GM18909 (cell line): ENCODE measurements around the gene UQCC3.
A peak's percentile ranks its signal among the peaks of the same experiment; 100 is the strongest.
"Not testable (repeated sequence)": the region's sequence is repeated elsewhere in the genome, so short reads cannot be mapped to it uniquely, and the experiment has no call there.

Experiments
- ATAC-seq: cut with Tn5 transposase; IDR thresholded peaks from one replicate; pipeline ENCODE4 v1.9.1; 2021; ENCODE audit warnings: mild to moderate bottlenecking; ENCODE audit not compliant: unreplicated experiment, poor library complexity

UQCC3 gene

GRCh38 chr11:62671608-62672389, at the start of gene UQCC3, which contains the start of gene LBHD1:
Gene UQCC3, plus strand, starts transcription at chr11:62671673. Its CDS starts 73 bp downstream, at chr11:62671746.
Gene LBHD1, minus strand, starts transcription at chr11:62672267. Its CDS starts 2,236 bp downstream, at chr11:62670031.
- peak; percentile 55 for ATAC-seq

GRCh38 chr11:62622476-62623089, 48.9 kb upstream of the UQCC3 start:
- no peak for ATAC-seq

GRCh38 chr11:62627713-62628112, 43.8 kb upstream of the UQCC3 start:
- ATAC-seq, result no peak

GRCh38 chr11:62632492-62632891, 39.0 kb upstream of the UQCC3 start:
- ATAC-seq, result no peak

GRCh38 chr11:62644220-62644619, 27.3 kb upstream of the UQCC3 start:
- ATAC-seq, result no peak

- no peak for ATAC-seq
These were observed 25.9 kb upstream of the UQCC3 start for GRCh38 chr11:62645671-62645945.

GRCh38 chr11:62645946-62646824, 25.3 kb upstream of the UQCC3 start, which contains the start of gene GANAB:
Gene GANAB, minus strand, starts transcription at chr11:62646613. Its CDS starts 14 bp downstream, at chr11:62646599.
- ATAC-seq, result peak; percentile 96

- ATAC-seq, result no peak
These were observed 24.5 kb upstream of the UQCC3 start for GRCh38 chr11:62646825-62647608.

GRCh38 chr11:62647609-62648005, 23.9 kb upstream of the UQCC3 start:
- no peak for ATAC-seq

GRCh38 chr11:62648185-62648966, 23.1 kb upstream of the UQCC3 start:
- no peak for ATAC-seq

- no peak for ATAC-seq
These were observed 22.5 kb upstream of the UQCC3 start for GRCh38 chr11:62648967-62649364.

- ATAC-seq, result no peak
These were observed 22.0 kb upstream of the UQCC3 start for GRCh38 chr11:62649486-62649885.

- not testable (repeated sequence) for ATAC-seq
These were observed 21.2 kb upstream of the UQCC3 start for GRCh38 chr11:62650283-62650682.

GRCh38 chr11:62652161-62653006, 19.1 kb upstream of the UQCC3 start:
- ATAC-seq, result peak; percentile 2

GRCh38 chr11:62654297-62654696, 17.2 kb upstream of the UQCC3 start:
- no peak for ATAC-seq

GRCh38 chr11:62656796-62657429, 14.6 kb upstream of the UQCC3 start:
- ATAC-seq, result no peak

GRCh38 chr11:62664405-62665074, 6.9 kb upstream of the UQCC3 start:
- peak; percentile 35 for ATAC-seq
